Hematopoietic multipotent progenitor cell treated with erythropoietin and hydrocortisone succinate and interleukin-3 and kit ligand, for 17 days (in vitro differentiated cells): ENCODE results near the gene SRD5A3.

Experiments used
- DNase-seq: peaks from one replicate; pipeline ENCODE4 v3.0.0-alpha.2; 2015; ENCODE audit warnings: low spot score

SRD5A3 gene

DNA sequence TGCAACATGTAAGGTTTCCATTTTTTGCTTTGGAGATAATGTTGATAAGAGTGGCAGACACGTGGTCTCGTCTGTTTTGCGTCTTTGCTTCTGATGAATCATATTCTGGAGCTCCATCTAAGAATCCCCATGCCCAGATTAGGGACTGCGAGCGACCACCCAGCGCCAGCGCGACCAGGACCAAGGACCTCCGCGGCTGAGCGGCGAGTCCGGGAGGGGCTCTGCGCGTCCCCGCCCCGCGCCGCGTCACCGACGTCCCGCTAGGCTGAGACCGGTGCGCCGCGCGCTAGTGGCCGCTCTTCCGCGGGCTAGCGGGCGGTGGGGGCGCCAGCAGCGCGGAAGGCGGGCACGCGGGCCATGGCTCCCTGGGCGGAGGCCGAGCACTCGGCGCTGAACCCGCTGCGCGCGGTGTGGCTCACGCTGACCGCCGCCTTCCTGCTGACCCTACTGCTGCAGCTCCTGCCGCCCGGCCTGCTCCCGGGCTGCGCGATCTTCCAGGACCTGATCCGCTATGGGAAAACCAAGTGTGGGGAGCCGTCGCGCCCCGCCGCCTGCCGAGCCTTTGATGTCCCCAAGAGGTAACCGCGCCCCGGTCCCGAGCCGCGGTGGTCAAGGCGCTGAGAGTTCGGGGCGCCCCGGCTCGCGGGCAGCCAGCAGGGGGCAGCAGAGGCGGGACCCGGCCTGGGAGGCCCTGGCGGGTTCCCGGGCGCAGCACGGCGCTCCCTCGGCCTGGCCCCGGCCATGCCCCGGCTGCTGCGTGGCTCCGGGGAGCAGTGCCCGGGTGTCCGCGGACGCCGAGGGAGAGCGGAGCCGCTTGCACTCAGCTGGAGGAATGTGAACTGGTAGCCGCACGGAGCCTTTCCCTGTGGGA is at the start of gene SRD5A3:
SRD5A3 (plus strand) TSS at position 263 of the 871 bp plus-strand sequence; CDS start at position 358, 95 bp downstream.
- peak; percentile 83 for DNase-seq

GRCh38 chr4:55297346-55297745 is 48.7 kb upstream of the SRD5A3 start:
- DNase-seq: no peak

GRCh38 chr4:55303760-55304165 is 42.3 kb upstream of the SRD5A3 start:
- no peak for DNase-seq

DNA sequence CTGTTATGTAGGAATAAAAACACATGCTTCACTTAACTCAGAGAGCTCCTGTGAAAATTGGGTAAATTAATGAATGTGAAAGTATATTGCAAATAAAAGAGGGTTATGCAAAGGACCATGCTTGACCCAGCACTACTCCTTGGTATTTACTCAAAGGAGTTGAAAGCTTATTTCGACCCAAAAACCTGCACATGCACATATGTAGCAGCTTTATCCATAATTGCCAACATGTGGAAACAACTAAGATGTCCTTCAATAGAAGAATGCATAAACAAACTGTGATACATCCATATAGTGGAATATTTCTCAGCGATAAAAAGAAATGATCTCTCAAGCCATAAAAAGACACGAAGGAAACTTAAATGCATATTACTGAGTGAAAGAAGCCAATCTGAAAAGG is 41.7 kb upstream of the SRD5A3 start:
- no peak for DNase-seq

GRCh38 chr4:55308071-55308470 is 38.0 kb upstream of the SRD5A3 start:
- no peak for DNase-seq

- no peak for DNase-seq
Measured at GRCh38 chr4:55311792-55312488, 34.1 kb upstream of the SRD5A3 start.

DNA sequence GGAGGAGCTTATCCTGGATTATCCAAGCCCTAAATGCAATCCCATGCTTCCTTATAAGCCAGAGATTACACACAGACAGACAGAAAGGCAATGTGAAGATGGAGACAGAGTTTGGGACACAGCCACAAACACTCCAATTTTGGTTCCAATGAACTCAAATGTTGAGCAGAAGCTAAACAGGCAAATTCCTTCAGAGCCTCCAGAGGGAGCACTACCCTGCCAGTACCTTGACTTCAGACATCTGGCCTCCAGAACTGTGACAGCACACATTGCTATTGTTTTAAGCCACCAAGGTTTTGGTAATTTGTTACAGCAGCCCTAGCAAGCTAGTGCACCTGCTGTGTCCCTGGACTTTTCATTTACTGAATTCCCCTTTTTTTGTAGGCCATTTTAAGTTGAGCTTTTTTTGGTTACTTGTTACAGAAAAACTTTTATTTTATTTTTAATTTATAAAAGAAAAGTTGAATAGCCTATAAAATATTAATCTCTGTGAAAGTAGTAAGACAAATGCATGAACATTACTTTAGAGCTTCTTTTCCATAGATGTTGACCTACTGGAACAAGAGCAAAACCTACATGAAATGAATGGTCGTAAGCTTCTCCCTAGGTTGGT is 33.4 kb upstream of the SRD5A3 start:
- DNase-seq: peak; percentile 24

- no peak for DNase-seq
Measured at GRCh38 chr4:55314141-55314820, 31.8 kb upstream of the SRD5A3 start.

DNA sequence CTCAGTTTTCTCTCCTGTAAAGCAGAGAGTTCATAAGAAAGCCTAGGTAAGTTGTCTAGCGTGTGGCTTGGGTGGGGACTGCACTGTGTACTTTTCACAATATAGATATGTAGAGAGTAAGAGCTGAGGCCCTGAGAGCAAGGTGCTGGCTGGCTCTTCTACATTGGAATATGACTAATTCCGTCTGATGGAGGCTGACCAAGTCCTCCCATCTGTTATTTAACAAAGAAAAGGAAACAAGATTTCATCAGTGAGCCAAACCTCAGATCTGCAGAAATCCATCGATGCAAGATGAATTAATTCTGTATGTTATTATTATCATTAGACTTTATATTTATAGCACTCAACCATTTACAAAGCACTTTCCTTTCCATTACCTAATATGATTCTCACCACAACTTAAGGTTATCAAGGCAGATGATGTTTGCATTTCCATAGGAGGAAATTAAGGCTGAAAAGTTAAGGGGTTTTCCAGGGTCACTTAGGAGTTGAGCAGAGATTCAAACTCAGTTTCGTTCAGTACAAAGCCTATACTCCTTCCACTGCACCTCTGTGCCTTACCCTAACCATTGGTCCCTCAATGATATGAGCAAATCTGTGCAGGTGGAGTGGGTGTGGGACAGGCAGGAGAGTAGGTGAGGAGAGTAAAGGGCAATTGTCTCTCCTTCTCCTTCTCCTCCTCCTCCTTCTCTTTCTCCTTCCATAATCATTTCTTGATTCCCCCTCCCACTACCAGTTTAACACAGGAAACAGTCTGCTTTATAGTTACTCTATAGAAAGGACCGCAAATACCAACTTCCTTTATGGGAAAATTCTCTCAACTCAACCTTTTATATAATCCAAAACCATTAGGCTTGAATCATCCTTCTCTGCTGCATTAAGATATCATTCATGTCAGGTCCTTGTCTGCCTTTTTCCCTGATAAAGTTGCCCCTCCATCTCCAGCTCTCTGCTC is 27.6 kb upstream of the SRD5A3 start:
- DNase-seq: no peak

DNA sequence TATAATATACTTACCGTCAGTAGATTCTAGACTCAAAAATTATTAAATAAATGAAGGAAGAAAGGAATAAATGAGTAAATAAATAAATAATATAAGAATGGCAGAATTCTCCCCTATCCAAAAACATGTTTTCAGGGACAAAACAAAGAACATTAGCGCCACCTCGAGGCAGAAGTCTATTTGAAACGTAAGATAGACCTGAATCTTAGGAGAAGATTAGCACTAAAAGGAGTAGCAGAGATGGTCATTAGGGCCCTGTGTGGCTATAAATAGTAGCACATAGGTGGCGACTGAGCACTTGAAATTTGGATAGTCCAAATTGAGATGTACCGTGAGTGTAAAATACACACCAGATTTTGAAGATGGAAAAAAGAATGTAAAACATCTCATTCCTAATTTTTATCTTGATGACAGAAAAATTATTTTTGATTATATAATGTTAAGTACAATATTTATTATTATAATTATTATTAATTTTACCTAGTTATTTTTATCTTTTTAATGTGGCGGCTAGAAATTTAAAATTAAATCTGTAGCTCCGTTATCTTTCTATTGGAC is 24.3 kb upstream of the SRD5A3 start:
- peak; percentile 37 for DNase-seq

DNA sequence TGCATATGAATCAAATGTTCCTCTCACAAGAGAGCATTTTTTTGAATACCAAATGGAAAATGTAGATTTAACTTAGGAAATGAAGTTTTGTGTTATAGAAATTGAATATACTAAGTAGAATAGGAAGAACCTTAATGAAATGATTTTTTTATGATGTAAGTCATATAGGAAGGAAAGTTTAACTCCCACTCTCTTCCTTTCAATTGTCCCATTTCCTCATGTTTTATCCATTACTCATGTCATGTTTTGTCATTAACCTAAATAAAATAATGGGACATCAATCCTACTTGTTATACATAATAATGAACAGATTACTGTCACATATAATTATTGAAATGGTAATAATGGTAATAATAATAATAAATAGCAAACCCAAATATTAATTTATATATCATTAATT is 22.7 kb upstream of the SRD5A3 start:
- DNase-seq: no peak

DNA sequence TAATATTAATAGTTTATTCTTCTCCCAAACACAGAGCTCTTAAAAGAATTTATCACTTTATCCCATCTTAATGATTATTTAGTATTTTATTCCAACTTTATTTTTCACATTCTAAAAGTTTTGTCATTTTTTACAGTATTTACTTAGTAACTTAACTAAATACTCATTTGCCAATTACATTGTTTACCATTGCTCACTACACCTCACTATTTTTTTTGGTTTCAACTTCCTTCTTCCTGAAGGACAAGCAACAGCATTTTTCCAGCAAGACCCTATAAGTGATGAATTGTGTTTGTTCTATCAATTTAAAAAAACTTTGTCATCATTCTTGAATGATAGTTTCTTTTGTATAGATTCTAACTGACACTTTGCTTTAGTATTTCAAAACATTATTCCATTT is 19.4 kb upstream of the SRD5A3 start:
- no peak for DNase-seq

DNA sequence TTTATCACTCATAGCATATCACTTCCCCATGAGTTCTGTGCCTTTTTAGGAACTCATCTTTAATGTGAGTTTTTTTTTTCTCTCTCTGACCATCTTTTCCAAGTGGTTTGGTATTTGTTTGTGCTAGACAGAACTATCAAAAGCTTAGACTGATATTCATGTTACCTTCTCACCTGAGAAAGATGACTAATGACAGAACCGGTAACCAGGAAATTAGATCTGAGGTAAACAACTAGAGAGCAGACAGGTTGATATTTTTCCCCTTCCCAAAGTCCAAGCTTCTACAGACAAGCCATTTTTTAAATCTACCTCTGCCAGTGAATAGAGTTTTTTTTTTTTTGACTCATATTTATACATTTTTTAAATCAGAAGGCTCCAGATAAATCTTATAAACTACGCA is 17.0 kb upstream of the SRD5A3 start:
- no peak for DNase-seq

DNA sequence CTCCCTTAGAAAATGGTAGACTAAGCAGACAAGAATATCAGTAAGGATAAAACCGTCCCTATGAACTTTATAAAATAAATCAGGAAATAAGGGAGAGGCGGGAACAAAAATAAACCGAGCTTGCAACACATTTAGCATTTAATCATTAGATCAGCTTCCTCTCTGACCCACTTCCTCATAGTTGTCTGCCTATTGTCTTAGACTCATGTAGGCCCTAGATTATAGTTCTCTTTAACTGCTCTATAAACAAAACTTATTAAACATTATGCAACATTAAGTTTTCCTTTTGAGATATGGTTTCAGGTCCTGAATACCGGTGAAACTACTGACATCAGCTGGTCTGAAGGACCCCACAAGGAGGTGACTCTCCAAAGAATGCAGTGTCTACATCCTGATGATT is 15.8 kb upstream of the SRD5A3 start:
- DNase-seq: no peak

GRCh38 chr4:55336138-55337034 is 9.7 kb upstream of the SRD5A3 start:
- no peak for DNase-seq

- no peak for DNase-seq
Measured at GRCh38 chr4:55337944-55338343, 8.1 kb upstream of the SRD5A3 start.

- DNase-seq: no peak
Measured at GRCh38 chr4:55338486-55338885, 7.6 kb upstream of the SRD5A3 start.

DNA sequence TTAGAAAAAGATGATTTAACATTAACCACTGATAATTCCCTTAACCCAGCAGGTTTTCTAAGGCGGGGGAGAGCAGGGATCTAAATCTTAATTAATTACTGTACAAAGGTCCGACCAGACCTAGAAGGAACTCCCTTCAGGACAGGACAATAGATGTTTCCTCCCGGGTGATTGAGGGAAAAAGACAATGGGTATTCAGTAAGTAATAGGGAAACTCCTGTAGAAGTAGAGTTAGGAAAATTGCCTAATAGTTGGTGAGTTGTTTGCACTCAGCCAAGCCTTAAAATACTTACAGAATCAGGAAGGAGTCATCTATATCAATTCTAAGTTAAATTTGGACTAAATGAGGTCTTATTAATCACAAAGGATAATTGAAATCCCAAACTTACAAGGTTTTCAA is 5.8 kb upstream of the SRD5A3 start:
- DNase-seq: no peak

DNA sequence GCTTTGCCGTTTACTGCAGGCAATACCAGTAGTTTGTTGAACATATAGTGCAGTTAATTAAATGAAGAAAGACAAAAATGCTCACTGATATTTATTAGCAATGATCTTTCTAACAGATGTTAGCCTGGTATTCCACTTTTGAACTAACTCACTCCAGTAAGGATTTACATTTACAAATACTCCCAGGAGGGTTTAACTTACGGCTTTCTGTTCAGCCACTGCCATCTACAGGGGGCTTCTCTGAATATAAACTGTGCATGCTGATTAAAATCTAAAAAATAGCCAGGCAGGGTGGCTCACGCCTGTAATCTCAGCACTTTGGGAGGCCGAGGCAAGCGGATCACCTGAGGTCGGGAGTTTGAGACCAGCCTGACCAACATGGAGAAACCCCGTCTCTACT is 2.2 kb upstream of the SRD5A3 start:
- DNase-seq: no peak

- no peak for DNase-seq
Measured at GRCh38 chr4:55345054-55345453, 988 bp upstream of the SRD5A3 start.
